Stimulated activated naive CD4-positive, alpha-beta T cell treated with Interleukin-2 at 50 U/mL for 16 hours (primary cell): ENCODE results near the gene CD300E.
"Not testable (repeated sequence)": the region's sequence is repeated elsewhere in the genome, so short reads cannot be mapped to it uniquely, and the experiment has no call there.

Experiments
- DNase-seq: peaks from one replicate; lab custom pipeline; 2025; lab: John Stamatoyannopoulos, UW

The CD300E gene

GRCh38 chr17:74635418-74635817, 11.9 kb upstream of the CD300E start:
- no peak for DNase-seq

- DNase-seq: no peak
Observed at GRCh38 chr17:74633326-74633725, 9.8 kb upstream of the CD300E start.

DNA sequence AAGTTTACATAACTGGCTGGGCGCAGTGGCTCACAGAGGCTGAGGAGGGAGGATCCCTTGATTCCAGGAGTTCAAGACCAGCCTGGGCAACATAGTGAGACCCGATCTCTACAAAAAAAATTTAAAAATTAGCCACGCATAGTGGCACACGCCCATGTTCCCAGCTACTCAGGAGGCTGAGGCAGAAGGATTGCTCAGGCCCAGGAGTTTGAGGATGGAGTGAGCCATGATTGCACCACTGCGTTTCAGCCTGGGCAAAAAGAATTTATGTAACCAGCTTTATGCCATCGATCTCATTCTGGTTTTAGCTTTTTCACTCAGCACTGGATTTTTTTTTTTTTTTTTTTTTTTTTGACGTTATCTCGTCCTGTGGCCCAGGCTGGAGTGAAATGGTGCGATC, 9.1 kb upstream of the CD300E start:
- DNase-seq: no peak

DNA sequence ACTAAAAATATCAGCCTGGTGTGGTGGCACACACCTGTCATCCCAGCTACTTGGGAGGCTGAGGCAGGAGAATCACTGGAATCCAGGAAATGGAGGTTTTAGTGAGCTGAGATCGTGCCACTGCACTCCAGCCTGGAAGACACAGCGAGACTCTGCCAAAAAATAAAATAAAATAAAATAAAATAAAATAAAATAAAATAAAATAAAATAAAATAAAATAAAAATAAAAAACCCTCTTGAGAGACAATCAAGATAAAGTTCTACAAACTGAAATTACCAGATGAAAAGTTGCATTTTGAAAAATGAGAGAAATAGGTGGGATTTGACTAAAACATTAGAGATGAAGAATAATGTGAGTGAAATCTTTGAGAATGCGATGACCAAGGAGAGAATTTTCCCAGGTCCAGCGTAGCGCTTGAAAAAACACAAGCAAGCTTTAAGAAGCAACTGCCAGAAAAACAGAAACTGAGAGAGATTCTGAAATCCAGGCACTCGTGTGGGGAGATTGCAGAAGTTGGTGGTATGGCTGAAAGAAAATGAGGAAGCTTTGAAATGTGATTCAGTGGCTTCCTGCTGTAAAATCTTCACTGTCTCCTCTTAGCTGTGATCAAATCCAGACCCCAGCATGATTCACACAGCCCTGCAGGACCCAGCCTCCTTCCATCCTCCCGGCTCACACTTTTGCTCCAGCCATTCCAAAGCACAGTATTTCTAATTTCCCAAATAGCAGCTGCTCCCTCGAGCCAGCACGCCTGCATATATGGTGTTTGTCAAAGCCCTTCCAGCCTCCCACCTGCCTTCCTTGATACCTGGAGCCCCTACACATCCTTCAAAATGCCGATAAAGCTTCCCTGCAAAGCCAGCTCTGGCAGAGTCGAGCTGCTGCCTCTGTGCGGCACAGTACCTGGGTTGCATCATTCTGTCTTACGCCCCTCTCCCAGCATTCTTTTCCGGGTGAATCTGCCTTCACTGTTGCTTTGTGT, 8.2 kb upstream of the CD300E start:
- no peak for DNase-seq

- DNase-seq: not testable (repeated sequence)
Observed at GRCh38 chr17:74630251-74630650, 6.7 kb upstream of the CD300E start.

DNA sequence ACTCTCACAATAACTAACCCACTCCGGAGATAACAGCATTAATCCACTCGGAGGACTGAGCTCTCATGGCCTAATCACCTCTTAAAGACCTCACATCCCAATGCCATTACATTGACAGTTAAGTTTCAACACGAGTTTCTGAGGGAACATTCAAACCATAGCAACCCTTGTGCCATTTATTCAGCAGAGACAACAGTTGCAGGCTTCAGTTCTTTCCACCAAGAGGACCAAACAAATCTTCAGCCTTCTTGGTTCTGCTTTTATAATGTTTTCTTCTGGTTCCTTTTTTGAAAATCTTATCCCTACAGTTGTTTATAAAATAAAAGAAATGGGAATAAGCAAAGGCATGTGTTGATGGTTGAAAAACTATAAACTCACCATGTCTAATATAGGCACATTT, 2.1 kb upstream of the CD300E start:
- no peak for DNase-seq

DNA sequence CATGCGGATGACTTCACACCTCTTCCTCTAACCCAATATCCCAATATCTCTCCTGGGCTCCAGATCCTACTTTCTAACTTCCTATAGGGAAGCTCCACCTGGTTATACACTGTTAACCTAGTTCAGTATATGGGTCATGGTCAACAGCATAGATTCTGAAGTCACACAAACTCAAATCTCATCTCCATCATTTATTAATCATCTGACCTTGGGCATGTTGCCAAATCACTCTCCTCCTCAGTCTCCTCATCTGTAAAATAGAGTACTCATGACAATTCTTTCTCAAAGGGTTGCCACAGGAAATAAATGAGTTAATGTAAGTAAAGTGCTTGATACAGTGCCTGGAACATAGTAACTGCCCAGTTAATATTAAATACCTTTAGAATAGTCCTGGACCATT, 593 bp upstream of the CD300E start:
- no peak for DNase-seq

- DNase-seq: no peak
Observed at GRCh38 chr17:74619077-74619673, 4.4 kb downstream of the CD300E start.

DNA sequence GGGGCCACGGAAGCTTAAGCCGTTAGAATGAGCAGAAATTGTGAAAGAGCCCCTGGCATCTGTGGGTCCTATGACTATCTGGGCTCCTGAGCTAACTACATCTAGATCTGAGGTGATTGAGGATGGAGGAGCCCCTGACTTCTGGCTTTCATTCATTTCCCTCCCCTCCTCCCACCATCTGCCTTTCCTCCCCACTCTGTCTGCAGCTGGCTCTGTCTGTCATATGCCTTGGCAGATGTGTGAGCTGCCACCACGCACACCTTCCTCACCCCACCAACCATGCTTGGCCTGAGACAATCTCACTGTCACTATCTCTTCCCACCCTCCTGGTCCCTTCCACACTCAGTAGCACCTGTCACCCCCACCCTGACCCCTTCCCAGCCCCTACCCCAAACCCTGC, 5.1 kb downstream of the CD300E start:
- DNase-seq: no peak

GRCh38 chr17:74616696-74617095, 6.8 kb downstream of the CD300E start:
- DNase-seq: no peak

- DNase-seq: no peak
Observed at GRCh38 chr17:74612046-74612445, 11.5 kb downstream of the CD300E start.

GRCh38 chr17:74610108-74610507, 13.4 kb downstream of the CD300E start:
- no peak for DNase-seq

GRCh38 chr17:74608511-74608910, 15.0 kb downstream of the CD300E start:
- no peak for DNase-seq

DNA sequence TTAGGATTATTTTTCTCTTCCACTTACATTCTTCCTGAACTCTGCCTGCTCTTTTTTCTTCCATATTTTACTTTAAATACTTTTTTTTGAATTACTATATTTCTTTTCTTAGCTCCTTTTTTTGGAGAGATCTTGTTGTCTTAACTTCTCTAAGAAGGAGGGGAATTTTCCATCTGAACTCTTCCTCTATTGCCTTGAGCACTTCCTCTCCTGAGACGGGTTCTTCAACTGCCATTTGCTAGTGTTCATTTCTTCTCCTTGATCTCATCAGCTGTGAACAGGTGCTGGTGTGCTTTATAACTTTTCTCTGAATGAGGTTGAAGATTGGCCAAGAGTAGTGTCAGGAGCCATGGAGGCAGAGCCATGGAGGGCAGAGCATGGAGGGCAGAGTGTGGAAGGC, 16.3 kb downstream of the CD300E start:
- no peak for DNase-seq

DNA sequence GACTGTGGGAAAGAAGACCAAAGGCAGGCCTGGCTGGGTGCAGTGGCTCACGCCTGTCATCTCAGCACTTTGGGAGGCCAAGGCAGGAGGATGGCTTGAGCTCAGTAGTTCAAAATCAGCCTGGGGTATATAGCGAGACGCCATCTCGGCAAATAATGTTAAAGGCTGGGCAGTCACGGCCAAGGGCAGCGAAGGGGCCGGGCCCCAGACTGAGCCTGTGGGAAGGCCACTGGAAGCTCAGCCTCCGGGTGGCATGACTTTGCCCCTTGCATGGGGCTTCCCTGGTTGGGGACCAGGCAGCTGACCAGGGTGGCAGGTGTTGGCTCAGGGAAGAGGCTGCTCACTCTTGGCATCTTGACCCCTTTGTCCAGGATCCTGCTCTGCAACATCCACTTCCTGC, 17.5 kb downstream of the CD300E start:
- DNase-seq: no peak

DNA sequence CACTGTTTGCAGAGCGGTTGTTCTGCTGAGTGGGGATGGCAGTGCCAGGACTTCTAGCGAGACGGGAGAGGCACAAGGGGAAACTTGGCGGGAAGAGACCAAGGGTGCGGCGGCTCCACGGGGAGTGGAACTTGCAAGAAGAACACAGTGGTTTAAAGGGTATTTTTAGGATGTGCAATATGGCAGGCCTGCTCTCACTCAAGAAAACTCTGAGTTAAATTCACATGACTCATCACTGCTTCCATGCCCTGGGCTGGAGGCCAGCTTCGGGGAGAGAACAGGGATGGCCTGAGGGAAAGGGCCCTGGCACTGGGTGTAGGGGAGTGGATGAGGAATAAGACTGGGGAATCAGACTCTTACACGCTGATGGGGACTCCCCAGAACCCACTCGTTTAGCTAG, 18.2 kb downstream of the CD300E start:
- no peak for DNase-seq

DNA sequence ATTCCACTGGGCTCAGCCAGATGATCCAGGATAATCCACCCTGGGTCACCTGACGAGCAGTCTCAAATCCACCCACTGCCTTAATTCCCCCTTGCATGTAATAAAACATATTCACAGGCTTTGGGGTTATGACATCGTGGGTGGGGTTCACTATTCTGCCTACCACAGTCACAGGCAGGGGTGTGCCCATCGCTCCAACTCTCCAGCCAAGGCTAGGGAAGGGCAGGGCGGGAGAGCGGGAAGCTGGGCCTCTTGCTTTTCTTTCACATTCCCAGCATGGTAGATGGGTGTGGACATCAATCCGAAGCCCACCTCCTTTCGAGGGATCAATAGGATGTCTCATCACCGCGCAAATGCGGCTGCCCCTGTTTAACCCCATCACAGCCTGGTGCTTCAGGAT, 18.8 kb downstream of the CD300E start:
- DNase-seq: no peak

DNA sequence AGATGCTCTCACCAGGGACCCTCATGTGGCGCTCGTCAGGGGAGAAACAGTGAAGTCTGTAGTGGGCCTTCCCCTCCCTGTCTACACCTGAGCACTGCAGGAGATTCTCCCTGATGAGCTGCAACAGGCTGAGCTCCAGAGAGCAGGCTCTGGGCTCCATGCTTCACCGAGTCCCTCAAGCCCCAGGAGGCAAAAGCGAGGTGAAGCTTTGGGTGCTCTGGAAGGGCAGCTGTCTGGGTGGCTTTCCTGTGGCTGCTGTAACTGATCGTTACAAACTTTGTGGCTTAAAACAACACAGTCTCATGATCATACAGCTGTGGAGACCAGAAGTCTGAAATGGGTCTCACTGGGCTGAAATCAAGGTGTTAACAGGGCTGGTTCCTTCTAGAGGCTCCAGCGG, 19.3 kb downstream of the CD300E start:
- no peak for DNase-seq

DNA sequence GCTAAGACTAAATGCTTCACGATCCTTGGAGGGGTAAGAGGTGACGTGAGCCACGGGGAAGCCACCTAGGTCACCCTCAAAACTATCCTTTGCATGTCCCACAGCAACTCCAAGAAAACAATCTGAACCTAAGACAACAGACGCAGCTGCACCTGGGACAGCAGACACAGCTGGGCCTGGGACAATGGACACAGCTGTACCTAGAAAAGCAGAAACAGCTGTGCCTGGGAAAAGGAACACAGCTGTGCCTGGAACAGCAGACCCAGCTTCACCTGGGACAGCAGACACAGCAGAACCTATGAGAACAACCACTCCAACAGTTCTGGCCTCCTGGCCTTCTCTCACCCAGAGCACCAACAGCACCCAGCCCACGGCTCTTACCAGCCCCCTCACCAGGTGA, 19.8 kb downstream of the CD300E start:
- DNase-seq: no peak

GRCh38 chr17:74603037-74603635, 20.4 kb downstream of the CD300E start:
- DNase-seq: no peak

GRCh38 chr17:74601944-74602572, 21.5 kb downstream of the CD300E start:
- DNase-seq: no peak

DNA sequence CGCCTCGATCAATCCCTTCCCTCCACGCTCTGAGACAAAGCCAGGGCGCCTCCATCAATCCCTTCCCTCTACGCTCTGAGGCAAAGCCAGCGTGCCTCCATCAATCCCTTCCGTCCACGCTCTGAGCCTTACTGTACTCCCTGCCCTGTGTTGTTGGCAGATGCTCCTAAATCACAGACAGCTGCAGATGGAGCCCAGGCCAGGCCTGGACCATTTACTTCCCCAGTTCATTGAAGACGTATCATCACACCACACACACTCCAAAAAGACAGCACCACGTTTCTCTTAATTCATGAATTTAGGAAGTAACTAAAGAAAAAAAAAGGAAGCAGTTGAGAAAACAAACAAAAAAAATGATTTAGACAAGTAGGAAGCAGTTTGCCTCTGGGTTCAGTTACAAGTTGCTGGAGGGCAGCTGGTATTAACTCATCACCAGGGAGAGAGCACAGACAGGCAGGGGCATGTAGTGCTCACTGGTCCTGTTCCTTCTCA, 24.0 kb downstream of the CD300E start:
- no peak for DNase-seq

- no peak for DNase-seq
Observed at GRCh38 chr17:74599023-74599399, 24.5 kb downstream of the CD300E start.
